T-helper 2 cell (primary cell): ENCODE results near the gene FBXO40.

ENCODE experiments used
- DNase-seq, 5 experiments: peaks; one replicate each; pipeline versions ENCODE4 v3.0.0 to v3.0.0-alpha.2; 2012 to 2022

FBXO40 gene

GRCh38 chr3:121665488-121665887 lies 72.3 kb downstream of the FBXO40 start:
- no peak for DNase-seq

GRCh38 chr3:121667333-121667732 lies 74.2 kb downstream of the FBXO40 start:
- DNase-seq, result no peak

DNA sequence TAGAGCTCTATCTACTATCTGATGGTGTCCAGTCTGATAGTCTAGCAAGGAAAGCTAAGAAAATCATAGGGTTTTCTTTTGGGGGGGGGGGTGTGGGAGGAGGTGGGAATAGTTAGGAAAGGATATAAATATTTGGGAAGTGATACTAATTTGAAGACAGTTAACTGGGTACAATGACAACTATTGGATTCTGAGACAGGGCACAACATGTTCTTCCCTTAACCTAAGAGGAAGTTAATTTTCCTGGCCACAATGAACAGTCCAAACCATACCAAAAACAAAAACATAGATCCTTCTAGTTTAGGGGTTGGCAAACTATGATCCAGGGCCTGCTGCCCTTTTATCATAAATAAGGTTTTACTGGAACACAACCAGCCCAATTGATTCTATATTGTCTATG lies 77.5 kb downstream of the FBXO40 start:
- DNase-seq, result no peak

- peak in 1 of 5 experiments; percentile 83 for DNase-seq
Observed at GRCh38 chr3:121677141-121677540, 84.0 kb downstream of the FBXO40 start.
